Measurements from ENCODE around the gene ACOX3. TPM values are rescaled to one million over a fixed set of nuclear protein-coding genes. Genes with fewer than 3 reads are reported as not detected.
"Not testable (repeated sequence)": the region's sequence is repeated elsewhere in the genome, so short reads cannot be mapped to it uniquely, and the experiment has no call there.

ACOX3 gene
- total and polyA plus RNA-seq, 4 donors: 15.6 to 32.2 (median 21.5) TPM

GRCh38 chr4:8342651-8343261, 97.8 kb downstream of the ACOX3 start:
- H3K27ac ChIP-seq (ENCODE audit: low read depth in 1 of 2, low read length in 1 of 2): no peak overlapping the region
- H3K9ac ChIP-seq (ENCODE audit: insufficient read depth in 1 of 2, low read length in 2 of 2): no peak overlapping the region
- ATAC-seq (ENCODE audit: insufficient read depth, low FRiP score) (no peak), DNase-seq (no peak)
- H3K4me3 ChIP-seq: no peak overlapping the region
- H3K36me3 ChIP-seq (ENCODE audit: control insufficient read depth in 4 of 4, insufficient read depth in 4 of 4, low read length in 4 of 4): no peaks in the 10 kb centered on the region
- 88 to 93% methylated on average over 16 of the region's 16 CpGs for WGBS, 2 donors
- H3K9me3 ChIP-seq (ENCODE audit: control insufficient read depth in 4 of 4, insufficient read depth in 3 of 4, low read length in 3 of 4): no peaks in the 10 kb centered on the region
- no peaks in the 10 kb centered on the region for H3K27me3 ChIP-seq (ENCODE audit: control insufficient read depth in 3 of 3, insufficient read depth in 3 of 3, low read length in 2 of 3)
- TF ChIP-seq, protein P1, sequence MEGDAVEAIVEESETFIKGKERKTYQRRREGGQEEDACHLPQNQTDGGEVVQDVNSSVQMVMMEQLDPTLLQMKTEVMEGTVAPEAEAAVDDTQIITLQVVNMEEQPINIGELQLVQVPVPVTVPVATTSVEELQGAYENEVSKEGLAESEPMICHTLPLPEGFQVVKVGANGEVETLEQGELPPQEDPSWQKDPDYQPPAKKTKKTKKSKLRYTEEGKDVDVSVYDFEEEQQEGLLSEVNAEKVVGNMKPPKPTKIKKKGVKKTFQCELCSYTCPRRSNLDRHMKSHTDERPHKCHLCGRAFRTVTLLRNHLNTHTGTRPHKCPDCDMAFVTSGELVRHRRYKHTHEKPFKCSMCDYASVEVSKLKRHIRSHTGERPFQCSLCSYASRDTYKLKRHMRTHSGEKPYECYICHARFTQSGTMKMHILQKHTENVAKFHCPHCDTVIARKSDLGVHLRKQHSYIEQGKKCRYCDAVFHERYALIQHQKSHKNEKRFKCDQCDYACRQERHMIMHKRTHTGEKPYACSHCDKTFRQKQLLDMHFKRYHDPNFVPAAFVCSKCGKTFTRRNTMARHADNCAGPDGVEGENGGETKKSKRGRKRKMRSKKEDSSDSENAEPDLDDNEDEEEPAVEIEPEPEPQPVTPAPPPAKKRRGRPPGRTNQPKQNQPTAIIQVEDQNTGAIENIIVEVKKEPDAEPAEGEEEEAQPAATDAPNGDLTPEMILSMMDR (IDR thresholded peaks at IDR 0.05; ENCODE audit: control extremely low read depth, extremely low read depth): no peak
- peaks cover 0 to 23% (median 2%) of the 10 kb centered on the region in 5 donors for H3K4me1 ChIP-seq (ENCODE audit: control insufficient read depth in 5 of 5, insufficient read depth in 5 of 5, low read length in 5 of 5)

DNA sequence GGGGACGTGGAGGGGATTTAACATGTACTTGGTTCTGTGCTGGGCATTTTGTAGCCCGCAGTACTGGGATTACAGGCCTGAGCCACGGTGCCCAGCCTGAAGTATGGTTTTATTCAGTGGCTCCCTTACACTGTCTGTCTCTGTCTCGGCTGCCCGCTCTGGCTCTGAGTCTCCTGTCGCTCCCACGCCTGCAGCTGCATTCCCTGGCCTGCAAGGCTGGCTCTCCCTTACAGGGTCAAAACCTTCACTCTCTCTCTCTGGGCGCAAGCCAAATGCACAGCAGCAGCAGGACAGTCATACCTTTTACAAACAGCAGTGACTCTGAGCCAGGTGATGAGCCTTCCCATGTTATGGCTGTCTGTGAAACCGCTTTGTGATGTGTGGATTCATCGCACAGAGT, 98.8 kb downstream of the ACOX3 start:
- no peaks in the 10 kb centered on the region for H3K36me3 ChIP-seq (ENCODE audit: control insufficient read depth in 4 of 4, insufficient read depth in 4 of 4, low read length in 4 of 4)
- TF ChIP-seq, protein P1 (IDR thresholded peaks at IDR 0.05; ENCODE audit: control extremely low read depth, extremely low read depth): no peak
- peak; percentile 42 for ATAC-seq (ENCODE audit: insufficient read depth, low FRiP score)
- no peak overlapping the region for H3K4me3 ChIP-seq
- peak in 1 of 3 donors; percentile 13 for DNase-seq
- peaks cover 0 to 2% (median 0%) of the 10 kb centered on the region in 4 donors for H3K9me3 ChIP-seq (ENCODE audit: control insufficient read depth in 4 of 4, insufficient read depth in 3 of 4, low read length in 3 of 4)
- peak overlapping the region in 1 of 2 donors; percentile 61 for H3K27ac ChIP-seq (ENCODE audit: low read depth in 1 of 2, low read length in 1 of 2)
- H3K9ac ChIP-seq (ENCODE audit: insufficient read depth in 1 of 2, low read length in 2 of 2): no peak overlapping the region
- WGBS, 2 donors: 86 to 91% methylated on average over 10 of the region's 10 CpGs
- H3K4me1 ChIP-seq (ENCODE audit: control insufficient read depth in 5 of 5, insufficient read depth in 5 of 5, low read length in 5 of 5): peaks cover 0 to 23% (median 2%) of the 10 kb centered on the region in 5 donors
- H3K27me3 ChIP-seq (ENCODE audit: control insufficient read depth in 3 of 3, insufficient read depth in 3 of 3, low read length in 2 of 3): no peaks in the 10 kb centered on the region

DNA sequence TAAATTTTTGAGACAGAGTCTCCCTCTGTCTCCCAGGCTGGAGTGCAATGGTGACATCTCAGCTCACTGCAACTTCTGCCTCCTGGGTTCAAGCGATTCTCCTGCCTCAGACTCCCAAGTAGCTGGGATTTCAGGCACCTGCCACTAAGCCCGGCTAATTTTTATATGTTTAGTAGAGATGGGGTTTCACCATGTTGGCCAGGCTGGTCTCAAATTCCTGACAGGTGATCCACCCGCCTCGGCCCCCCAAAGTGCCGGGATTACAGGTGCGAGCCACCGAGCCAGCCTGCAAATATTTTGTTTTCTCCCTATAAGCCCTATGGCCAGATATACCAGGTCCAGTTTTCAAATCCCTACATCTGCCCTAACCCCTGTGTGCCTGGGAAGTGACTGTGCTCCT, 99.2 kb downstream of the ACOX3 start:
- not testable (repeated sequence) for H3K27me3 ChIP-seq (ENCODE audit: control insufficient read depth in 3 of 3, insufficient read depth in 3 of 3, low read length in 2 of 3); H3K9ac ChIP-seq (ENCODE audit: insufficient read depth in 1 of 2, low read length in 2 of 2); H3K36me3 ChIP-seq (ENCODE audit: control insufficient read depth in 4 of 4, insufficient read depth in 4 of 4, low read length in 4 of 4); DNase-seq; ATAC-seq (ENCODE audit: insufficient read depth, low FRiP score); H3K9me3 ChIP-seq (ENCODE audit: control insufficient read depth in 4 of 4, insufficient read depth in 3 of 4, low read length in 3 of 4); H3K4me3 ChIP-seq
- 90 to 95% methylated on average over 7 of the region's 7 CpGs for WGBS, 2 donors
- H3K27ac ChIP-seq (ENCODE audit: low read depth in 1 of 2, low read length in 1 of 2): peak overlapping the region in 1 of 2 donors; percentile 61
- H3K4me1 ChIP-seq (ENCODE audit: control insufficient read depth in 5 of 5, insufficient read depth in 5 of 5, low read length in 5 of 5): peaks cover 0 to 23% (median 2%) of the 10 kb centered on the region in 5 donors

GRCh38 chr4:8340781-8341241, 99.7 kb downstream of the ACOX3 start:
- TF ChIP-seq, protein P1 (IDR thresholded peaks at IDR 0.05; ENCODE audit: control extremely low read depth, extremely low read depth): no peak
- ATAC-seq (ENCODE audit: insufficient read depth, low FRiP score) (no peak), DNase-seq (peak; percentile 69 to 90 (median 75))
- Histone ChIP-seq H3K36me3 (ENCODE audit: control insufficient read depth in 4 of 4, insufficient read depth in 4 of 4, low read length in 4 of 4) (no peaks in the 10 kb centered on the region), H3K4me1 (ENCODE audit: control insufficient read depth in 5 of 5, insufficient read depth in 5 of 5, low read length in 5 of 5) (peaks cover 0 to 23% (median 2%) of the 10 kb centered on the region in 5 donors), H3K9ac (ENCODE audit: insufficient read depth in 1 of 2, low read length in 2 of 2) (no peak overlapping the region), H3K27ac (ENCODE audit: low read depth in 1 of 2, low read length in 1 of 2) (peak overlapping the region; percentile 54 to 61), H3K27me3 (ENCODE audit: control insufficient read depth in 3 of 3, insufficient read depth in 3 of 3, low read length in 2 of 3) (no peaks in the 10 kb centered on the region), H3K4me3 (no peak overlapping the region), H3K9me3 (ENCODE audit: control insufficient read depth in 4 of 4, insufficient read depth in 3 of 4, low read length in 3 of 4) (peaks cover 0 to 5% (median 0%) of the 10 kb centered on the region in 4 donors)
- 75 to 90% methylated on average over 8 of the region's 8 CpGs for WGBS, 2 donors
